ENCODE measurements around the gene KCNAB2.

KCNAB2 gene

DNA sequence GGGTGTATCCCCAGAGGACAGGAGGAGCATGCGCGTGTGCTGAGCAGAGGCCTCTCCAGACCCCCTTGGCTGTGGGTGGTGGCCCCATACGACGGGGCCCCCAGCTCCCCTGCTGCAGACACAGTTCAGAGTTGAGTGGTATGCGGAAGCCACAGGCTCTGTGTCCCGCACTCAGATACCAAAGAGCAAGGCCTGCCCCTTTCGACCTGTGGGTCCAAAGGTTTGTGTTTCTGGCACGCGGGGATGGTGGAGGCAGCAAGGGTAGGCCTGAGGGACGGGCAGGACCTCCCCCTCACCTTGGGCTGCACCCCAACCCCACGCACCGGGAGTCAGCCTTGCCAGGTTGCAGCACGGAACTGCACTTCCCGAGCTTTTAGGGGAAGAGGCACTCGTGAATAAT, at the start of gene KCNAB2:
TSS of gene KCNAB2 (plus strand) at position 328 of the 400 bp plus-strand sequence. CDS start 5,649 bp downstream, outside the sequence.
- H3K36me3 Mint-ChIP-seq (ENCODE audit: low read depth): no peaks in the 10 kb centered on the region
- no peaks in the 10 kb centered on the region for H3K4me1 Mint-ChIP-seq
- TF ChIP-seq CTCF (IDR thresholded peaks at IDR 0.05; ENCODE audit: unreplicated experiment in 3 of 3): no peak
- no peak within 1 kb of the TSS for H3K27ac Mint-ChIP-seq
- no peak within 1 kb of the TSS for H3K4me3 Mint-ChIP-seq
- peaks cover 51% of the 10 kb centered on the region for H3K27me3 Mint-ChIP-seq (ENCODE audit: low read depth)
- no peaks in the 10 kb centered on the region for H3K9me3 Mint-ChIP-seq

DNA sequence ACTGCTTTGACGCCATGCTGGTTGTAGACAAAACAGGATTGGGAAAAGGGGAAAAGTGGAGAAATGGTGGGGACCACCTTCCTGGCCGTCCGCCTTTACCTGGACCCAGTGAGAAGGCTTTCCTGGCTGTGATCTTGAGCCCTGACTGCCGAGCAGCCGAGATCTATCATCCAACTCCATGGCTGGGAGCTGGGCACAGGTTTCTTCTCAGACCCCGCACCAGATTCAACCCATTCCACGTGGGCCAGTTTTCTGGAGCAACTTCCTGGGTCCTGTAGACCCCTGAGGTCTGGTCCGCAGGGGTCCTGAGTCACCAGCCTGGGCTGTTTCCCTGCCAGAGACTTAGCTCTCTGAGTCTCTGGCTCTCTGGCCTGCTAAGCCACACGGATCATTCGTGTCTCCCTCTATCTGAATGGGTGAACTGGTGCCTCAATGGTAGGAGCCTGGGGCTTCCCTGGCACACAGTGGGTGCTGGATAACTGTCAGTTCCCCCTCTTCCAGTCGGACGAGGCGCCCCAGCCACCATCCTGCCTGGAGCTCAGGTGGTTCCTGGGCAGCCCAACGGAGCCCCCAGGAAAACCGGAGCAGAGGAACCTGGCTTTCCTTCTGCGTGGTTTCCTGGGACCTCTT, 48.9 kb upstream of the KCNAB2 start:
- peaks cover 9% of the 10 kb centered on the region for H3K4me1 Mint-ChIP-seq
- no peak for TF ChIP-seq CTCF (IDR thresholded peaks at IDR 0.05; ENCODE audit: unreplicated experiment in 3 of 3)
- no peaks in the 10 kb centered on the region for H3K9me3 Mint-ChIP-seq
- no peak overlapping the region for H3K27ac Mint-ChIP-seq
- H3K4me3 Mint-ChIP-seq: no peak overlapping the region
- H3K36me3 Mint-ChIP-seq (ENCODE audit: low read depth): no peaks in the 10 kb centered on the region
- peaks cover 26% of the 10 kb centered on the region for H3K27me3 Mint-ChIP-seq (ENCODE audit: low read depth)

DNA sequence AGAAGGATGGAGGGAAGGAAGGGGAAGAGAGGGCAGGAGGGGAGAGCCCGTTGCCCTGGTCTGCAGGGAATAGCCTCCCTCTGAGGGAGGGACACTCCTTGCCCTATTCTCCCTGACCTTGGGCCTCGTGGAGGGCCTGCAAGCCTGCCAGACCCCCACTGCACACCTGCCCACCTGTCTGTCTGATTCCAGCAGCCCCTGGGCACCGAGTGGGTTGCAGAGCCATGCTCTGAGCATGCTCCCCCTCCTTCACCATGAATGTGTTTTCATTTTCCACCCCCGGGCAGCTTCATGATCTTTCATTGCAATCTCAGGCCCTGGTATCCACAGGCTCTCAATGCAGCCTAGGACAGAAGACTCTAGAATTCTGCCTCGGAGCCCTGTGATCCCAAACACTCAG, 48.4 kb upstream of the KCNAB2 start:
- Mint-ChIP-seq H3K27ac (no peak overlapping the region), H3K36me3 (ENCODE audit: low read depth) (no peaks in the 10 kb centered on the region), H3K27me3 (ENCODE audit: low read depth) (peaks cover 25% of the 10 kb centered on the region), H3K4me3 (no peak overlapping the region), H3K9me3 (no peaks in the 10 kb centered on the region), H3K4me1 (peaks cover 8% of the 10 kb centered on the region)
- TF ChIP-seq CTCF (IDR thresholded peaks at IDR 0.05; ENCODE audit: unreplicated experiment in 3 of 3): no peak

- TF ChIP-seq CTCF (IDR thresholded peaks at IDR 0.05; ENCODE audit: unreplicated experiment in 3 of 3): no peak
- Mint-ChIP-seq H3K4me3 (no peak overlapping the region), H3K27ac (no peak overlapping the region), H3K27me3 (ENCODE audit: low read depth) (peaks cover 22% of the 10 kb centered on the region), H3K36me3 (ENCODE audit: low read depth) (no peaks in the 10 kb centered on the region), H3K9me3 (no peaks in the 10 kb centered on the region), H3K4me1 (peaks cover 11% of the 10 kb centered on the region)
Observed at GRCh38 chr1:5998051-5998905, 47.4 kb upstream of the KCNAB2 start.

DNA sequence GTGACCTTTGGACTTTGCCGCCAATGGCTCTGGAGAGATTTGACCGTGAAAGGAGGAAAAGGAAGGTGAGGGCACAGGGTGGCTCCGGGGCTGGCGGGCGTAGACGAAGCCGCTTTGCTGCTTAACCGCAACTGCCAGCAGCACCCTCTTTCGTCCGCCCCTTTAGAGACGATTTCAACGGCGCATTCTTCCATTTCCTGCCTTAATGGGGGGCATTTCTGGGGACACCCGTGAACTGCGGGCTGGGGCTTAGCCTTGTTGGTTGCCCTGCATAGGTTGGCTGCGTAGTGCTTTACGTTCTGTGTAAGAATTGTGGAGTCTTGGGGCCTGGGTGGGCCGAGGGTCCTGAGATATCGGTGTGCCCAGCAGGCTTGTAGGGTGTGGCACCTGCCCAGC, 46.8 kb upstream of the KCNAB2 start:
- no peak for TF ChIP-seq CTCF (IDR thresholded peaks at IDR 0.05; ENCODE audit: unreplicated experiment in 3 of 3)
- Mint-ChIP-seq H3K4me1 (peaks cover 13% of the 10 kb centered on the region), H3K9me3 (no peaks in the 10 kb centered on the region), H3K4me3 (no peak overlapping the region), H3K27ac (no peak overlapping the region), H3K27me3 (ENCODE audit: low read depth) (peaks cover 16% of the 10 kb centered on the region), H3K36me3 (ENCODE audit: low read depth) (no peaks in the 10 kb centered on the region)

All from nephron (organoid).